Measurements from ENCODE around the gene UBE2E2.

DNA sequence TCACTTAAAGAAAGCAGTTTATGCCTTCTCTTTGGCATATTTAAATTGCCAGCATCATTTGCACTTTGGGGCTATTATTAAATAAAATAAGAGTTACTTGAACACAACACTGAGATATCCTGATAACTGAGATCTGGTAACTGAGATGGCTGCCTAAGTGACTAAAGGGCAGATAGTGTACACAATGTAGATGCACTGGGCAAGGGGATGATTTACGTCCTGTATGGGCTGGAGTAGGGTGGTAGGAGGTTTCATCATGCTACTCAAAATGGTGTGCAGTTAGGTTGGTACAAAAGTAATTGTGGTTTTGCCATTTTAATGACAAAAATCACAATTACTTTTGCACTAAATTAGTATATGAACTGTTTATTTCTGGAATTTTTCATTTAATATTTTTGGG is 196.1 kb downstream of the UBE2E2 start:
- TF ChIP-seq, protein P1, sequence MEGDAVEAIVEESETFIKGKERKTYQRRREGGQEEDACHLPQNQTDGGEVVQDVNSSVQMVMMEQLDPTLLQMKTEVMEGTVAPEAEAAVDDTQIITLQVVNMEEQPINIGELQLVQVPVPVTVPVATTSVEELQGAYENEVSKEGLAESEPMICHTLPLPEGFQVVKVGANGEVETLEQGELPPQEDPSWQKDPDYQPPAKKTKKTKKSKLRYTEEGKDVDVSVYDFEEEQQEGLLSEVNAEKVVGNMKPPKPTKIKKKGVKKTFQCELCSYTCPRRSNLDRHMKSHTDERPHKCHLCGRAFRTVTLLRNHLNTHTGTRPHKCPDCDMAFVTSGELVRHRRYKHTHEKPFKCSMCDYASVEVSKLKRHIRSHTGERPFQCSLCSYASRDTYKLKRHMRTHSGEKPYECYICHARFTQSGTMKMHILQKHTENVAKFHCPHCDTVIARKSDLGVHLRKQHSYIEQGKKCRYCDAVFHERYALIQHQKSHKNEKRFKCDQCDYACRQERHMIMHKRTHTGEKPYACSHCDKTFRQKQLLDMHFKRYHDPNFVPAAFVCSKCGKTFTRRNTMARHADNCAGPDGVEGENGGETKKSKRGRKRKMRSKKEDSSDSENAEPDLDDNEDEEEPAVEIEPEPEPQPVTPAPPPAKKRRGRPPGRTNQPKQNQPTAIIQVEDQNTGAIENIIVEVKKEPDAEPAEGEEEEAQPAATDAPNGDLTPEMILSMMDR (conservative IDR thresholded peaks at IDR 0.05; ENCODE audit: low read length), result no peak
- no peak for TF ChIP-seq EZH2phosphoT487 (IDR thresholded peaks at IDR 0.05; ENCODE audit: borderline replicate concordance)
